ENCODE results near the gene RHO.

Gene RHO

GRCh38 chr3:129522953-129523352 is 5.5 kb upstream of the RHO start:
- H3K4me3 ChIP-seq (ENCODE audit: low read depth, low read length), result no peak overlapping the region
- TF ChIP-seq CTCF (IDR thresholded peaks at IDR 0.05; ENCODE audit: borderline replicate concordance, insufficient read depth, low read depth, low read length), result no peak

- TF ChIP-seq CTCF (IDR thresholded peaks at IDR 0.05; ENCODE audit: borderline replicate concordance, insufficient read depth, low read depth, low read length), result no peak
Observed at GRCh38 chr3:129524081-129524480, 4.4 kb upstream of the RHO start.

GRCh38 chr3:129525341-129525968 is 3.0 kb upstream of the RHO start:
- no peak for TF ChIP-seq CTCF (IDR thresholded peaks at IDR 0.05; ENCODE audit: borderline replicate concordance, insufficient read depth, low read depth, low read length)
- no peak overlapping the region for H3K4me3 ChIP-seq (ENCODE audit: low read depth, low read length)

More at GRCh38 chr3:129524081-129524480, 4.4 kb upstream of the RHO start:
- H3K4me3 ChIP-seq (ENCODE audit: low read depth, low read length), result no peak overlapping the region

- H3K4me3 ChIP-seq (ENCODE audit: low read depth, low read length), result no peak overlapping the region
- no peak for TF ChIP-seq CTCF (IDR thresholded peaks at IDR 0.05; ENCODE audit: borderline replicate concordance, insufficient read depth, low read depth, low read length)
Observed at GRCh38 chr3:129526121-129526900, 2.1 kb upstream of the RHO start.

GRCh38 chr3:129527262-129527661 is 1.2 kb upstream of the RHO start:
- H3K4me3 ChIP-seq (ENCODE audit: low read depth, low read length), result no peak overlapping the region
- TF ChIP-seq CTCF (IDR thresholded peaks at IDR 0.05; ENCODE audit: borderline replicate concordance, insufficient read depth, low read depth, low read length), result no peak

GRCh38 chr3:129529436-129530210 is 1.2 kb downstream of the RHO start:
- no peak overlapping the region for H3K4me3 ChIP-seq (ENCODE audit: low read depth, low read length)

More at GRCh38 chr3:129529436-129530210, 1.2 kb downstream of the RHO start:
- no peak for TF ChIP-seq CTCF (IDR thresholded peaks at IDR 0.05; ENCODE audit: borderline replicate concordance, insufficient read depth, low read depth, low read length)

All from GM12875 (cell line).